Measurements from ENCODE around the gene CFAP57.

- TF ChIP-seq EZH2phosphoT487 (conservative IDR thresholded peaks at IDR 0.05; ENCODE audit: low read length) (no peak), CTCF (IDR thresholded peaks at IDR 0.05; ENCODE audit: insufficient read depth, low read length, poor library complexity, severe bottlenecking) (no peak)
Observed at GRCh38 chr1:43152866-43153265, 19.3 kb upstream of the CFAP57 start.
